K562 (cell line): Measurements from ENCODE around the gene RHOB.

ENCODE experiments used
- ARID1B ChIP-seq: fragments of 450-650 bp; IDR thresholded peaks from 2 replicates; pipeline ENCODE4 v1.6.1; 2016; ENCODE audit warnings: antibody characterized with exemption, mild to moderate bottlenecking, inconsistent platforms
- ATF4 ChIP-seq: fragments of 450-650 bp; formaldehyde crosslinking; IDR thresholded peaks from 2 replicates; pipeline ENCODE4 v1.4.0; 2022; ENCODE audit warnings: mild to moderate bottlenecking, moderate library complexity
- EZH2 ChIP-seq: IDR thresholded peaks from 2 replicates; pipeline ENCODE4 v1.6.1; 2012; ENCODE audit warnings: low read depth, mild to moderate bottlenecking, inconsistent platforms, low read length, borderline replicate concordance
- JUN ChIP-seq, 2 experiments: sonication (generic) in 1 of 2; formaldehyde crosslinking in 1 of 2; IDR thresholded peaks; 2 replicates each; pipeline versions ENCODE4 v1.6.1 to v1.8.0; 2012 to 2022; ENCODE audit warnings: borderline replicate concordance in 2 of 2, mild to moderate bottlenecking in 2 of 2, improper control_type of control experiment in 1 of 2, low read depth in 1 of 2, low read length in 1 of 2, missing genetic modification reagents in 1 of 2
- PML ChIP-seq: IDR thresholded peaks from 2 replicates; pipeline ENCODE4 v1.6.1; 2012; ENCODE audit warnings: low read length, inconsistent platforms
- POLR2G ChIP-seq: fragments of 200-400 bp; formaldehyde crosslinking; IDR thresholded peaks from 2 replicates; pipeline ENCODE4 v1.6.1; 2017; ENCODE audit warnings: low read depth, mild to moderate bottlenecking, antibody characterized with exemption, low read length, moderate library complexity
- REST ChIP-seq, 2 experiments: fragments of 450-650 bp; formaldehyde crosslinking in 1 of 2; IDR thresholded peaks; 2 replicates each; pipeline versions ENCODE4 v1.4.0 to v1.6.1; 2014 to 2020; ENCODE audit warnings: mild to moderate bottlenecking in 2 of 2, borderline replicate concordance in 1 of 2, low read depth in 1 of 2
- ZNF217 ChIP-seq: sonication (generic); formaldehyde crosslinking; IDR thresholded peaks from 2 replicates; pipeline ENCODE4 v1.8.0; 2022; ENCODE audit warnings: mild to moderate bottlenecking, missing genetic modification reagents
- ZNF263 ChIP-seq: sonication (generic); formaldehyde crosslinking; IDR thresholded peaks from 2 replicates; pipeline ENCODE4 v1.8.0; 2022; ENCODE audit warnings: mild to moderate bottlenecking, missing genetic modification reagents, borderline replicate concordance
- ZNF707 ChIP-seq: fragments of 250-450 bp; sonication (Bioruptor Pico); conservative IDR thresholded peaks from 2 replicates; pipeline ENCODE4 v1.8.0; 2022; ENCODE audit warnings: inconsistent platforms, mild to moderate bottlenecking, moderate library complexity
- TF ChIP-seq, protein P1 (sequence below), 3 experiments: IDR thresholded peaks in 2 of 3; conservative IDR thresholded peaks in 1 of 3; 2 replicates each; pipeline ENCODE4 v1.5.1; 2011 to 2012; ENCODE audit warnings: low read length in 3 of 3, mild to moderate bottlenecking in 3 of 3, control low read depth in 2 of 3, improper control_type of control experiment in 1 of 3, inconsistent platforms in 1 of 3, low read depth in 1 of 3, mixed read lengths in 1 of 3, moderate library complexity in 1 of 3; ENCODE audit not compliant: insufficient read depth in 2 of 3

GRCh38 chr2:20451761-20452499 lies 5.1 kb downstream of the RHOB start:
- TF ChIP-seq ARID1B (no peak), POLR2G (no peak), ZNF263 (CRISPR knock-in tag) (no peak), ATF4 (CRISPR knock-in tag) (no peak), PML (no peak), ZNF707 (CRISPR knock-in tag) (no peak), REST (IDR thresholded peaks at IDR 0.05; ENCODE audit: borderline replicate concordance) (no peak), REST (CRISPR knock-in tag; IDR thresholded peaks at IDR 0.05; ENCODE audit: low read depth) (no peak), JUN (IDR thresholded peaks at IDR 0.05; ENCODE audit: borderline replicate concordance, low read depth, low read length) (no peak), JUN (CRISPR knock-in tag; IDR thresholded peaks at IDR 0.05; ENCODE audit: borderline replicate concordance) (no peak), EZH2 (no peak), ZNF217 (CRISPR knock-in tag) (no peak)
- TF ChIP-seq, protein P1, sequence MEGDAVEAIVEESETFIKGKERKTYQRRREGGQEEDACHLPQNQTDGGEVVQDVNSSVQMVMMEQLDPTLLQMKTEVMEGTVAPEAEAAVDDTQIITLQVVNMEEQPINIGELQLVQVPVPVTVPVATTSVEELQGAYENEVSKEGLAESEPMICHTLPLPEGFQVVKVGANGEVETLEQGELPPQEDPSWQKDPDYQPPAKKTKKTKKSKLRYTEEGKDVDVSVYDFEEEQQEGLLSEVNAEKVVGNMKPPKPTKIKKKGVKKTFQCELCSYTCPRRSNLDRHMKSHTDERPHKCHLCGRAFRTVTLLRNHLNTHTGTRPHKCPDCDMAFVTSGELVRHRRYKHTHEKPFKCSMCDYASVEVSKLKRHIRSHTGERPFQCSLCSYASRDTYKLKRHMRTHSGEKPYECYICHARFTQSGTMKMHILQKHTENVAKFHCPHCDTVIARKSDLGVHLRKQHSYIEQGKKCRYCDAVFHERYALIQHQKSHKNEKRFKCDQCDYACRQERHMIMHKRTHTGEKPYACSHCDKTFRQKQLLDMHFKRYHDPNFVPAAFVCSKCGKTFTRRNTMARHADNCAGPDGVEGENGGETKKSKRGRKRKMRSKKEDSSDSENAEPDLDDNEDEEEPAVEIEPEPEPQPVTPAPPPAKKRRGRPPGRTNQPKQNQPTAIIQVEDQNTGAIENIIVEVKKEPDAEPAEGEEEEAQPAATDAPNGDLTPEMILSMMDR (IDR thresholded peaks at IDR 0.05 in 2 of 3, conservative IDR thresholded peaks at IDR 0.05 in 1 of 3; ENCODE audit: insufficient read depth in 2 of 3, low read depth in 1 of 3, low read length in 3 of 3): no peak
